ENCODE data around the gene OR2T3.
"Not testable (repeated sequence)": the region's sequence is repeated elsewhere in the genome, so short reads cannot be mapped to it uniquely, and the experiment has no call there.

DNA sequence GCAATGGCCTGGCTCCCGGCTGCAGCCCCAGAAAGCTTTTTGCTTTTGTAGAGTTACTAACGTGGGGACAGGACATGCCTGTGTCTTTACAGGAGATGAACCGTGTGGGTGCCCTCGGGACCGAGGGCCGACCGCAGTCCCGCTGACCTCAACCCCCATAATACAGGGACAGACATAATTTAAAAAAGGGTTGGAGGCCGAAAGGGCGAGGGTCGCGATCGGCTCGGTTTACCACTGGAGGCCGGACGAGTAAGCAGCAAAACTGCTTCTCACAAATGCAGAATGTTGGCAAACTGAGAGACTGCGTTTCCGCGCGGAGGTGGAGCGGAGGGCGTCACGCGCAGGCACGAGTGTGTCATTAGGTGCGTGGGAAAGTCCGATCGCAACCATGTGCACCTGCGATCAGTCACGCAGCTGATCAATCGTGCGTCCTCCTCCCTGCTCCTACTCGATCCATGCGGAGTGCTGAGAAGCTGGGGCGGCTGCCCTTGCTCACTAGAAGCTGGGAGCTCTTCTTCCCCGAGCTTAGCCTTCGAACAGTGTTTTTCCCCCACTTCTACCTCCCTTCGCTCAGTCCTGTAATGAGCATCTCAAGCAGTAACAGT lies 39.2 kb upstream of the OR2T3 start:
- not testable (repeated sequence) for TF ChIP-seq CHD2 (IDR thresholded peaks at IDR 0.05; ENCODE audit: low read length); POLR2AphosphoS5 (IDR thresholded peaks at IDR 0.05; ENCODE audit: low read depth, low read length); MAFK (IDR thresholded peaks at IDR 0.05; ENCODE audit: low read depth, low read length); SIRT6 (IDR thresholded peaks at IDR 0.05; ENCODE audit: low read length); TAF1 (IDR thresholded peaks at IDR 0.05; ENCODE audit: low read depth, low read length); KDM1A (IDR thresholded peaks at IDR 0.05; ENCODE audit: borderline replicate concordance, low read length); JUND (IDR thresholded peaks at IDR 0.05; ENCODE audit: low read length); GABPA (IDR thresholded peaks at IDR 0.05; ENCODE audit: borderline replicate concordance, insufficient read depth, low read length); TCF12 (IDR thresholded peaks at IDR 0.05; ENCODE audit: low read depth, low read length)
- TF ChIP-seq, protein P1, sequence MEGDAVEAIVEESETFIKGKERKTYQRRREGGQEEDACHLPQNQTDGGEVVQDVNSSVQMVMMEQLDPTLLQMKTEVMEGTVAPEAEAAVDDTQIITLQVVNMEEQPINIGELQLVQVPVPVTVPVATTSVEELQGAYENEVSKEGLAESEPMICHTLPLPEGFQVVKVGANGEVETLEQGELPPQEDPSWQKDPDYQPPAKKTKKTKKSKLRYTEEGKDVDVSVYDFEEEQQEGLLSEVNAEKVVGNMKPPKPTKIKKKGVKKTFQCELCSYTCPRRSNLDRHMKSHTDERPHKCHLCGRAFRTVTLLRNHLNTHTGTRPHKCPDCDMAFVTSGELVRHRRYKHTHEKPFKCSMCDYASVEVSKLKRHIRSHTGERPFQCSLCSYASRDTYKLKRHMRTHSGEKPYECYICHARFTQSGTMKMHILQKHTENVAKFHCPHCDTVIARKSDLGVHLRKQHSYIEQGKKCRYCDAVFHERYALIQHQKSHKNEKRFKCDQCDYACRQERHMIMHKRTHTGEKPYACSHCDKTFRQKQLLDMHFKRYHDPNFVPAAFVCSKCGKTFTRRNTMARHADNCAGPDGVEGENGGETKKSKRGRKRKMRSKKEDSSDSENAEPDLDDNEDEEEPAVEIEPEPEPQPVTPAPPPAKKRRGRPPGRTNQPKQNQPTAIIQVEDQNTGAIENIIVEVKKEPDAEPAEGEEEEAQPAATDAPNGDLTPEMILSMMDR (IDR thresholded peaks at IDR 0.05; ENCODE audit: control extremely low read depth in 1 of 3, insufficient read depth in 1 of 3, low read depth in 1 of 3, low read length in 3 of 3), result not testable (repeated sequence)
- TF ChIP-seq, protein P2, sequence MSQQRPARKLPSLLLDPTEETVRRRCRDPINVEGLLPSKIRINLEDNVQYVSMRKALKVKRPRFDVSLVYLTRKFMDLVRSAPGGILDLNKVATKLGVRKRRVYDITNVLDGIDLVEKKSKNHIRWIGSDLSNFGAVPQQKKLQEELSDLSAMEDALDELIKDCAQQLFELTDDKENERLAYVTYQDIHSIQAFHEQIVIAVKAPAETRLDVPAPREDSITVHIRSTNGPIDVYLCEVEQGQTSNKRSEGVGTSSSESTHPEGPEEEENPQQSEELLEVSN (IDR thresholded peaks at IDR 0.05), result not testable (repeated sequence)
- TF ChIP-seq, protein P3, sequence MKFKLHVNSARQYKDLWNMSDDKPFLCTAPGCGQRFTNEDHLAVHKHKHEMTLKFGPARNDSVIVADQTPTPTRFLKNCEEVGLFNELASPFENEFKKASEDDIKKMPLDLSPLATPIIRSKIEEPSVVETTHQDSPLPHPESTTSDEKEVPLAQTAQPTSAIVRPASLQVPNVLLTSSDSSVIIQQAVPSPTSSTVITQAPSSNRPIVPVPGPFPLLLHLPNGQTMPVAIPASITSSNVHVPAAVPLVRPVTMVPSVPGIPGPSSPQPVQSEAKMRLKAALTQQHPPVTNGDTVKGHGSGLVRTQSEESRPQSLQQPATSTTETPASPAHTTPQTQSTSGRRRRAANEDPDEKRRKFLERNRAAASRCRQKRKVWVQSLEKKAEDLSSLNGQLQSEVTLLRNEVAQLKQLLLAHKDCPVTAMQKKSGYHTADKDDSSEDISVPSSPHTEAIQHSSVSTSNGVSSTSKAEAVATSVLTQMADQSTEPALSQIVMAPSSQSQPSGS (IDR thresholded peaks at IDR 0.05; ENCODE audit: low read length), result not testable (repeated sequence)
